IPS DF 4.7 (cell line): ENCODE measurements around the gene SLC4A3.
"Not testable (repeated sequence)": the region's sequence is repeated elsewhere in the genome, so short reads cannot be mapped to it uniquely, and the experiment has no call there.

Experiments
- DNase-seq: peaks from one replicate; pipeline ENCODE4 v3.0.0-alpha.2; 2013; ENCODE audit warnings: low spot score; ENCODE audit errors: extremely low read depth

Gene SLC4A3

GRCh38 chr2:219644801-219645480, 17.5 kb downstream of the SLC4A3 start:
- DNase-seq = no peak

GRCh38 chr2:219645631-219646527, 18.4 kb downstream of the SLC4A3 start:
- no peak for DNase-seq

GRCh38 chr2:219648176-219648575, 20.7 kb downstream of the SLC4A3 start:
- DNase-seq = no peak

- no peak for DNase-seq
Measured at GRCh38 chr2:219648963-219649362, 21.5 kb downstream of the SLC4A3 start.

- DNase-seq = no peak
Measured at GRCh38 chr2:219650426-219651248, 23.2 kb downstream of the SLC4A3 start.

- not testable (repeated sequence) for DNase-seq
Measured at GRCh38 chr2:219651656-219652055, 24.2 kb downstream of the SLC4A3 start.

GRCh38 chr2:219656526-219656925, 29.1 kb downstream of the SLC4A3 start:
- no peak for DNase-seq

- DNase-seq = no peak
Measured at GRCh38 chr2:219658196-219658846, 30.9 kb downstream of the SLC4A3 start.

- no peak for DNase-seq
Measured at GRCh38 chr2:219658874-219659273, 31.4 kb downstream of the SLC4A3 start.

GRCh38 chr2:219661197-219661954, 33.9 kb downstream of the SLC4A3 start:
- DNase-seq = no peak

- no peak for DNase-seq
Measured at GRCh38 chr2:219661955-219662395, 34.5 kb downstream of the SLC4A3 start.

GRCh38 chr2:219662566-219662965, 35.1 kb downstream of the SLC4A3 start:
- DNase-seq = peak; percentile 38

GRCh38 chr2:219663116-219663762, 35.8 kb downstream of the SLC4A3 start:
- no peak for DNase-seq

GRCh38 chr2:219664041-219664440, 36.6 kb downstream of the SLC4A3 start:
- DNase-seq = no peak

- DNase-seq = no peak
Measured at GRCh38 chr2:219664944-219665343, 37.5 kb downstream of the SLC4A3 start.

- DNase-seq = no peak
Measured at GRCh38 chr2:219665926-219666325, 38.5 kb downstream of the SLC4A3 start.

- DNase-seq = no peak
Measured at GRCh38 chr2:219668316-219668715, 40.9 kb downstream of the SLC4A3 start.

- no peak for DNase-seq
Measured at GRCh38 chr2:219670386-219670785, 43.0 kb downstream of the SLC4A3 start.

- no peak for DNase-seq
Measured at GRCh38 chr2:219671279-219671678, 43.8 kb downstream of the SLC4A3 start.

GRCh38 chr2:219672406-219672805, 45.0 kb downstream of the SLC4A3 start:
- DNase-seq = no peak
